OCI-LY1 (cell line): ENCODE measurements around the gene UPB1.

ENCODE experiments used
- CTCF ChIP-seq: fragments of 200-600 bp; sonication (generic), shearing (Covaris generic); IDR thresholded peaks from 2 replicates; pipeline ENCODE4 v1.5.1; 2017; ENCODE audit warnings: mild to moderate bottlenecking, antibody characterized with exemption, low read length, moderate library complexity, mixed read lengths
- EZH2 ChIP-seq: fragments of 200-600 bp; sonication (generic), shearing (Covaris generic); IDR thresholded peaks from 2 replicates; pipeline ENCODE4 v1.8.0; 2017; ENCODE audit warnings: borderline replicate concordance, mixed run types, mild to moderate bottlenecking, antibody characterized with exemption, low read length, moderate library complexity, mixed read lengths

DNA sequence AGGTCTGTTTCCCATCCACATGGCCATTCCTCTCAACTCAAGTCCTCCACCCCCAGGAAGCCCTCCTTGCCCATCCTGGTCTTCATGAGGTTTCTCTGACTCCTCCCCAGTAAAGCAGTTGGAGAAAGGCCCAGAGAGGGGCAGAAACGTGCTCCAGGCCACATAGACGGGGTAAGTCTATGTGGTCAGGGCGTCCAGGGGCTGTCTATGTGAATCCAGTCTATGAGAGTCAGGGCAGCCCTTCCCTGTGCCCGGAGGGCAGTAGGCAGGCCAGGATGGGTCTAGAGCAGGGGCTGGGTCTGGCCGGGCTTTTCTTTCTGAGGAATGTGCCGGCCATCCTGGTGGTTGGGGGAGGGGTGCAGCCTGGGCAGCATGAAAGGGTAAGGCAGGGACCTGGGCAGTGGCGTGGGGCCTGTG lies 48.1 kb downstream of the UPB1 start:
- TF ChIP-seq CTCF (no peak), EZH2 (no peak)
